ENCODE data around the gene CBLN3. TPM values are rescaled to one million over a fixed set of nuclear protein-coding genes. Genes with fewer than 3 reads are reported as not detected.

CBLN3 gene
- total RNA-seq, 4 donors from 2014 or later, result 0.30 to 2.6 (median 0.93) TPM; not detected in 1

DNA sequence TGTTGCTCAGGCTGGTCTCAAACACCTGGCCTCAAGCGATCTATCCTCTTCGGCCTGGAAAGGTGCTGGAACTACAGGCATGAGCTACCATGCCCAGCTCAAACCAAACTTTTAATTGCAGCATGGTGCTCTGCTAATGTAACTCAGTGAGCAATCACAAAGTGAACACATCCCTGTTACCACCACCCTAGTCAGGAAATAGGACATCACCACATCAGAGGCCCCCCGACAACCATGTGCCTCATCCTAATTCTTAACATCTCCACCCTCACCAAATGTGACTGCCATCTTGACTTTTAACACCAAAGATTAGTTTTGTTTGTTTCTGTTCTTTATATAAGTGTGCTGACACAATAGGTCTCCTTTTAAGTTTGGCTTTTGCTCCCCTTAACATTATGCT lies 35.9 kb upstream of the CBLN3 start:
- Histone ChIP-seq H3K4me3 (no peak overlapping the region), H3K27ac (no peak overlapping the region), H3K9me3 (no peaks in the 10 kb centered on the region), H3K4me1 (no peaks in the 10 kb centered on the region), H3K27me3 (no peaks in the 10 kb centered on the region), H3K36me3 (no peaks in the 10 kb centered on the region)
- no peak for DNase-seq (ENCODE audit: low spot score in 2 of 2)
- TF ChIP-seq POLR2AphosphoS5 (IDR thresholded peaks at IDR 0.05) (no peak), POLR2A (IDR thresholded peaks at IDR 0.05) (no peak), EP300 (IDR thresholded peaks at IDR 0.05) (no peak)
- TF ChIP-seq, protein P1, sequence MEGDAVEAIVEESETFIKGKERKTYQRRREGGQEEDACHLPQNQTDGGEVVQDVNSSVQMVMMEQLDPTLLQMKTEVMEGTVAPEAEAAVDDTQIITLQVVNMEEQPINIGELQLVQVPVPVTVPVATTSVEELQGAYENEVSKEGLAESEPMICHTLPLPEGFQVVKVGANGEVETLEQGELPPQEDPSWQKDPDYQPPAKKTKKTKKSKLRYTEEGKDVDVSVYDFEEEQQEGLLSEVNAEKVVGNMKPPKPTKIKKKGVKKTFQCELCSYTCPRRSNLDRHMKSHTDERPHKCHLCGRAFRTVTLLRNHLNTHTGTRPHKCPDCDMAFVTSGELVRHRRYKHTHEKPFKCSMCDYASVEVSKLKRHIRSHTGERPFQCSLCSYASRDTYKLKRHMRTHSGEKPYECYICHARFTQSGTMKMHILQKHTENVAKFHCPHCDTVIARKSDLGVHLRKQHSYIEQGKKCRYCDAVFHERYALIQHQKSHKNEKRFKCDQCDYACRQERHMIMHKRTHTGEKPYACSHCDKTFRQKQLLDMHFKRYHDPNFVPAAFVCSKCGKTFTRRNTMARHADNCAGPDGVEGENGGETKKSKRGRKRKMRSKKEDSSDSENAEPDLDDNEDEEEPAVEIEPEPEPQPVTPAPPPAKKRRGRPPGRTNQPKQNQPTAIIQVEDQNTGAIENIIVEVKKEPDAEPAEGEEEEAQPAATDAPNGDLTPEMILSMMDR (IDR thresholded peaks at IDR 0.05), result no peak
- 92% methylated on average over 3 of the region's 3 CpGs for WGBS

DNA sequence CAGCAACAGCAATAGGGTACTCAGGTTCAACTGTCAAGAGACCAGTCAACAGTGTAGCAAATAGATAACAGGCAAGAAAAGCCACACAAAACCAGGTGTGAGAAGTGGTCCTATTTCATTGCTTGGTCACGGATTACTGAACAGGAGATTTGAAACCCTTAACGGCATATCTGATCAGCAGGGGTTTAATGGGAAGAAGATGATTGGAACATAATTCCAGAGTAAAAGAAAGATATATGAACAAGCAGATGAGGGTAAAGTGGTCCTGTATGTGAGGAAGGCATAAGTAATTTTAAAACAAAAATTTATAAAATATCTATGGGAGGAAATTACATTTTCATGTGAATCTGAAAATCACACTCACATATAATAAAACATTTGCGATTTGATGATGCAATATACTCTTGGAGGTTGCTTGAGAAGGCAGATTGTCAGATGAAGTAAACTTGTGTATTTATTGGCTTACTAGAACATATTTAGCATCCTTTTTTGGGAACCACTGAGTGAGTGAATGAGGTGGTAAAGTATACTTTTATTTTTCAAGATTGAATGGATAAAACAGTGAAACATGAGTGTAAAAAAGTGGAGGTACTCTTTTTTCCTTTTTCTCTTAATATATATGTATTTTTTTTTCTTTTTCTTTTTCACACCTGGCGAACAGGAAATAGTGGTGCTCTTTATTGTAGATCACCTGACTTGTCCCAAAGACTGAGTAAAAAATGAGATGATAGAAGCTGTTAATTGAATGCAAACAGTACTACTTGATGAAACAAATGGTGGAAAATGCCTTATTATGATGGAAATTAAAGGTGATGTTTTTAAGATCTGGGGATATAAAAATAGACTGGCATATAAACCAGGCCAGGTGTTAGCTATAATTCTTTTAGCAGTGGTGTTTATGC lies 34.7 kb upstream of the CBLN3 start:
- Histone ChIP-seq H3K9me3 (no peaks in the 10 kb centered on the region), H3K4me1 (no peaks in the 10 kb centered on the region), H3K27me3 (no peaks in the 10 kb centered on the region), H3K36me3 (no peaks in the 10 kb centered on the region), H3K4me3 (no peak overlapping the region), H3K27ac (no peak overlapping the region)
- WGBS, result 82% methylated on average over 4 of the region's 4 CpGs
- no peak for DNase-seq (ENCODE audit: low spot score in 2 of 2)
- TF ChIP-seq POLR2AphosphoS5 (IDR thresholded peaks at IDR 0.05) (no peak), EP300 (IDR thresholded peaks at IDR 0.05) (no peak), POLR2A (IDR thresholded peaks at IDR 0.05) (no peak)
- TF ChIP-seq, protein P1 (IDR thresholded peaks at IDR 0.05), result no peak

DNA sequence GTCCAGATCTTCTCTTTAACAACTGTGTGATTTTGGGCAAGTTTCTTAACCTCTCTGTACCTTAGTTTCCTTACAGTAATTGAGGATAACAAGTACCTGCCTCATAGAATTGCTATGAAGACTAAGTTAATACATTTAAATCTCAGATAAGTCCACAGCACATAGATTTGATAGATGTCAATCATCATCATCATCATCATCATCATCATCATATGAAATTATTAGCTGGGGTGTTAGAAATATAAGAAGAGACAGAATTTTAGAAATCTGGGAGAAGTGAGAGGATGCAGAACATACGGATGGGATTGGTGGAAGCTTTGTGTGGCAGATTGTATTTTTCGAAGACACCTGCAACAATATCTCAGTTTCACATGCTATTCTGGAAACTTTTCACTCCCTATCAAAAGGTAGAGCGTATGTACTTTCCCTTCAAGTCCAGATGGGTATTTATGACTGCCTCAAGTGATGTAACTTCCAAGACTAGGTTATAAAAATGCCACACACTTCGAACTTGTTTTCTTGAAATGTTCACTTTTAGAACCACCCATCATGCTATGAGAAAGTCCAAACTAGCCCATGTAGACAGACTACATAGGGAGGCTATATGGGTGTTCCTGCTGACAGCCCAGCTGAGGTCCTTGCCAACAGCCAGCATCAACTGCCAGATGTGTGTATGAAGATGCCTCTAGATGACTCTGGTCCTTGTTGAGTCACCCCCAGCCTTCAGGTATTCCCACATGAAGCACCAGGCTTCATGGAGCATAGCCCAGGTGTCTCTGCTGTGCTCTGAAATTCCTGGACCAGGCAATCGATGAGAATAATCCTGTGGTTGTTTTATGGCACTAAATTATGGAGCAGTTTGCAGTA lies 33.8 kb upstream of the CBLN3 start:
- H3K4me1 ChIP-seq, result no peaks in the 10 kb centered on the region
- DNase-seq (ENCODE audit: low spot score in 2 of 2), result no peak
- TF ChIP-seq, protein P1 (IDR thresholded peaks at IDR 0.05), result no peak
- TF ChIP-seq EP300 (IDR thresholded peaks at IDR 0.05) (no peak), POLR2AphosphoS5 (IDR thresholded peaks at IDR 0.05) (no peak), POLR2A (IDR thresholded peaks at IDR 0.05) (no peak)
- H3K36me3 ChIP-seq, result no peaks in the 10 kb centered on the region
- H3K27ac ChIP-seq, result no peak overlapping the region
- no peaks in the 10 kb centered on the region for H3K9me3 ChIP-seq
- WGBS, result 65% methylated on average over 5 of the region's 5 CpGs
- no peak overlapping the region for H3K4me3 ChIP-seq
- no peaks in the 10 kb centered on the region for H3K27me3 ChIP-seq

DNA sequence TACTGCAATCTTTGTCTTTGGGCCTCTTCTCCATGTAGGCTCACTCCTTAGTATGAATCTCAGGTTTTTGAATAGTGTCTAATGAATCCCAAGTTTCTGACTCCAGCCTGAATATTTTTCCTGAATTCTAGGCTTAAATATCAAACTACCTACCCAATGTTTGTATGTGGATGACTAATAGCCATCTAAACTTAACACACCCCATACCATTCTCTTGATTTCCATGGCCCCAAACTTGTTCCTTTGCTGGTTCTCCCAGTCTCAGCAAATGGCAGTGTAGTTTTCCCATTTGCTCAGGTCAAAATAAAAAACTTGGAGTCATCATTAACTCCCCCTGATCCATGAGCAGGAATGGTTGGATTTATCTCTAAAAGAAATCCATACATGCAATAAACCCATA lies 31.9 kb upstream of the CBLN3 start:
- no peaks in the 10 kb centered on the region for H3K4me1 ChIP-seq
- H3K4me3 ChIP-seq, result no peak overlapping the region
- no peaks in the 10 kb centered on the region for H3K9me3 ChIP-seq
- H3K36me3 ChIP-seq, result no peaks in the 10 kb centered on the region
- DNase-seq (ENCODE audit: low spot score in 2 of 2), result no peak
- no peak overlapping the region for H3K27ac ChIP-seq
- no peak for TF ChIP-seq EP300 (IDR thresholded peaks at IDR 0.05)
- TF ChIP-seq, protein P1 (IDR thresholded peaks at IDR 0.05), result no peak
- TF ChIP-seq POLR2A (IDR thresholded peaks at IDR 0.05), result no peak
- TF ChIP-seq POLR2AphosphoS5 (IDR thresholded peaks at IDR 0.05), result no peak
- H3K27me3 ChIP-seq, result no peaks in the 10 kb centered on the region

DNA sequence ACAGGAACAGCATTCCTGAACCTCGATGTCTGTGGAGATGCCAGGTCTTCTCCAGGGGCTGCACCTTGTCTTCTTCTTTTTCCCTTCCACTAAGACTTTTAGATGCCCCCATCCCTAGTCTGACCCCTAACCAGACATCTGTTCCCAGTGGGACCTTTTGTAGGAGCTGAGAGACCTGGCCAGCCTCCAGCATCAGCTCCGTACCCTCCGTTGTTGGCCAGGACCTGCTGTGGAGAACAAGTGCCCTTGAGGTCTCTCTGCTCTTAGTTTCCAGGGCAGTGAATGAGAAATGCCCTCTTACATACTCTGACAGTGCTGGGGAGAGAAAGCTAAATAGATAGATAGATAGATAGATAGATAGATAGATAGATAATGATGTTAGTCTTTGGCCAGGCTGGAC lies 29.9 kb upstream of the CBLN3 start:
- WGBS, result 81% methylated on average over 3 of the region's 3 CpGs
- no peaks in the 10 kb centered on the region for H3K4me1 ChIP-seq
- no peaks in the 10 kb centered on the region for H3K36me3 ChIP-seq
- DNase-seq (ENCODE audit: low spot score in 2 of 2), result no peak
- no peak overlapping the region for H3K4me3 ChIP-seq
- H3K27me3 ChIP-seq, result no peaks in the 10 kb centered on the region
- TF ChIP-seq EP300 (IDR thresholded peaks at IDR 0.05) (no peak), POLR2A (IDR thresholded peaks at IDR 0.05) (no peak), POLR2AphosphoS5 (IDR thresholded peaks at IDR 0.05) (no peak)
- TF ChIP-seq, protein P1 (IDR thresholded peaks at IDR 0.05), result no peak
- no peak overlapping the region for H3K27ac ChIP-seq
- peaks cover 4% of the 10 kb centered on the region for H3K9me3 ChIP-seq
